Motor neuron (in vitro differentiated cells): Measurements from ENCODE around the gene MLKL. TPM values are rescaled to one million over a fixed set of nuclear protein-coding genes. Genes with fewer than 3 reads are reported as not detected.

ENCODE experiments used
- ATAC-seq, 8 experiments: fragments of 200-7000 bp; cut with Tn5 transposase; replicated peaks in 6 of 8; 2 replicates each; pipeline ENCODE4 v1.8.0; 2021; ENCODE audit warnings: mild to moderate bottlenecking in 8 of 8, moderate library complexity in 8 of 8
- H3K27ac ChIP-seq, 2 donors: fragments of 250-450 bp; sonication (Bioruptor Pico); 2 replicates each; pipeline ENCODE4 v1.9.0; 2021; ENCODE audit warnings: antibody characterized with exemption in 2 of 2, mild to moderate bottlenecking in 2 of 2, moderate library complexity in 1 of 2
- H3K4me1 ChIP-seq, 2 donors: fragments of 250-450 bp; sonication (Bioruptor Pico); replicated peaks in 1 of 2; 2 replicates each; pipeline ENCODE4 v1.6.1; 2021; ENCODE audit warnings: antibody characterized with exemption in 2 of 2, mild to moderate bottlenecking in 2 of 2, moderate library complexity in 1 of 2
- H3K4me3 ChIP-seq, 5 donors: fragments of 250-450 bp; sonication (Bioruptor Pico); 2 replicates each; pipeline ENCODE4 v1.9.0; 2021; ENCODE audit warnings: antibody characterized with exemption in 5 of 5, mild to moderate bottlenecking in 5 of 5, moderate library complexity in 4 of 5
- WGBS, 10 experiments: fragments of 450-650 bp; shearing (Covaris generic); methylation state at CpG; one replicate each; pipeline ENCODE4 v1.0.0; 2022; 5-methylcytosine and 5-hydroxymethylcytosine counted together
- in situ Hi-C, 9 experiments: fragments of 400-800 bp; cut with MboI; loops; one replicate each; pipeline ENCODE4 v1.15.0; 2021; ENCODE audit warnings: low sequenced_read_pairs in 9 of 9, low pct_unique_long_range_greater_than_20kb in 2 of 9; ENCODE audit not compliant: unreplicated experiment in 9 of 9
- total RNA-seq, 8 experiments: library from RNA; unstranded; fragments of 300-600 nt; gene quantifications; 2 replicates each; pipeline versions ENCODE4 v1.2.3 to v1.2.4, GENCODE V29; 2022

The MLKL gene
- total RNA-seq: 1 to 10 TPM in 4 of 8 experiments, under 1 TPM in 3, not detected in 1; 0.21 to 6.3 (median 1.2) TPM

DNA sequence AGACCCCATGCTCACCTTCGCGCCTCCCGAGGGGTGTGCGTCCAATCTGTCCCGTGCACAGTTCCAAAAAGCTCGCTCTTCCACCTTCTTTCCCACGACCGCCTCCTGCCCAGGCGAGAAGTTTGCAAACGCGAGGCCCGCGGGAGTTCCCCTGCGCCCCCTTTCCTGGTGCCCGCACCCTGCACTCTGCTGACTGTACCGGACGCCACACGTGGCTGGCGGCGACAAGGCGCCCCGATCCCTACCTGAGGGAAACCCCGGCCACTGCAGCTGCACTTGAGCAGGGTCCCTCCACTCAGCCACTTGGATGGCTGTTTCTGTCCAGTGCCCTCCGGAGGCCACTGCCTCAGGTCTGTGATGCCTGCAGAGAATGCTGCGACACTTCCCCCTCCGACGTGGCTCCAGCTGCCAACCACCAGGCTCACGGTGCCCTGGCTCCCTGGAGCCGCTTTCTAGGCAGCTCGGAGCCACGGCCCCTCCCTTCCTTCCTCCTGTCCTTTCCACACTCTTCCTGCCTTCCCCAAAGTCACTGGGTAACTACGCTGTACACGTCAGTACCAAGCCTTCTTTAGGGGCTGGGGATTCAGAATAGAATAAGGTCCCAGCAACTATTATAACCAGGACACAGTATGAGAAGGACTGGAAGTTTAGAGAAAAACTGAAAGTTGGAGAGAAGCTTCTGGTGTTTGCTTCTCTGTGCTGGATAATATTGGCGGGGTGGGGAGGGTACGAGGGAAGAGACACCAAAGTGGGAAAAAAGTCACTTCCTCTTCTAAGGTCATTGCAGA lies at the start of gene MLKL:
MLKL (minus strand) TSS at position 425 of the 788 bp plus-strand sequence. CDS start 5,105 bp downstream, outside the sequence.
- WGBS, 10 experiments: 3 to 100% (median 31%) methylated on average over 1 to 14 of the region's 35 CpGs; no CpG with 5 or more reads in 3 of the 10 experiments
- ATAC-seq: peak; percentile 30 to 70 (median 48)

DNA sequence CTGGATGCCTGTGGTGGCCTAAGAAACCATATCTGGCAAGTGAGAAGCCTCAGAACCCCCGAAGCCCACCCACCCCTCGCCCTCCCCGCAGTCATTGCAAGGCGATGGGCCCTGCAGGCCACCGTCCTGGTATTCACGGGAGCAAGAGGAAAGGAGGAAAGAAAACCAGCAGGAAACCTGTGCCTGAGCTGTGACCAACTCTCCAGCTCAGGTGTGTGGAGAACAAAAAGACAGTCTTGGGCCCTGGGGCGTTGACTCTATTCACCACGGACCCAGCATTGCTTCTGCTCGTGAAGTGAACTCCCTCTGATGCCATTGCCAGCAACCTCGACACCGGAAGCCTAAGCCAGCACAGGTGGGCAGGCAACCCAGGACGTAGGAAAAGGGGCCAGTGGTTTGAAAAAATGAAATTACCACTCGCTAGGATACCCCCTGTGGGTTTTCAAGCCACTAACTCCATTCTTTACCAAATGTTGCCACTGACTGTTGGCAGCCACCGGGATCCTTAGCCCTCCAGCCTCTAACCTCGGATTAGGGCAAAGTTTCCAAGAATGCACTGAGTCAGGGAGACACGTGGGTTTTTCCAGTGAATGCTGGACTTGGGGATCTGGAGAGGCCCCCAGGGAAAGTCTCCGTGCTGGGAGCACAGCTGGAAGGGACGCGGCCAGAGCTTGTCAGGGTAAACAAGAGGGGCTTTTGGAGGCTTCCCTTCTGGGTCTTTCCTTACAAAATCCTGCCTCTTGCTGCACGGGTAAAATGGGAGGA lies 48.8 kb upstream of the MLKL start:
- H3K27ac ChIP-seq: no peak overlapping the region
- in situ Hi-C loops: no loop called here
- no peak for ATAC-seq
- no peak overlapping the region for H3K4me3 ChIP-seq
- no peaks in the 10 kb centered on the region for H3K4me1 ChIP-seq
- 20 to 80% (median 51%) methylated on average over 1 to 10 of the region's 20 CpGs; no CpG with 5 or more reads in 4 of the 10 experiments for WGBS, 10 experiments

More for the DNA sequence above, at the start of gene MLKL:
- Histone ChIP-seq H3K4me1 (peaks cover 0 to 2% of the 10 kb centered on the region in 2 donors), H3K27ac (no peak within 1 kb of the TSS), H3K4me3 (peak within 1 kb of the TSS in 2 of 5 donors; percentile 12 to 16)
- in situ Hi-C loops: loop anchor here in 7 of 9 experiments (10.0 to 25.0 kb wide), 3 partner anchors 162 to 412 kb away; partner anchors contain the start of gene LDHD (in 1 of the 7)

DNA sequence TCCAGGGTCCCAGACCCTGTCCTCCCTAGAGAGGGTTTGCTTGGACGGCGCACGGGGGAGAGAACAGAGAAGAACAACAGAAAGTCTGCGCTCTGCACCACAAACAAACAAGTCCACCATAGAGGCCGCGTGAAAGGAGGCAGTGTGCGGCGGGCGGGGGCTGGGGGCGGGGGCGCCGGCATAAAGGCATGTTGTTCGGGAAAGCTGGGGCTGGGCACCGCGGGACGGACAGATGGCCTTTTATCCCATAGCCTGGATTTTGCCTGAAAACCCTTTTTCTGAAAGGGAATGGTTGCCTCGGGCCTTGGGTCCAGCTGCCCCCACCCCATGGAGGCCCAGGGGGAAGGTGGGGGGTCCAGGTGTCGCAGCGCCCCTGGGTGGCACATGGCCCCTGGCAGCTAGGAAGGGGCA lies 48.0 kb upstream of the MLKL start:
- Histone ChIP-seq H3K4me1 (no peaks in the 10 kb centered on the region), H3K27ac (no peak overlapping the region), H3K4me3 (no peak overlapping the region)
- no peak for ATAC-seq
- WGBS, 10 experiments: no CpG with 5 or more reads among the region's 19 CpGs
- in situ Hi-C loops: no loop called here

DNA sequence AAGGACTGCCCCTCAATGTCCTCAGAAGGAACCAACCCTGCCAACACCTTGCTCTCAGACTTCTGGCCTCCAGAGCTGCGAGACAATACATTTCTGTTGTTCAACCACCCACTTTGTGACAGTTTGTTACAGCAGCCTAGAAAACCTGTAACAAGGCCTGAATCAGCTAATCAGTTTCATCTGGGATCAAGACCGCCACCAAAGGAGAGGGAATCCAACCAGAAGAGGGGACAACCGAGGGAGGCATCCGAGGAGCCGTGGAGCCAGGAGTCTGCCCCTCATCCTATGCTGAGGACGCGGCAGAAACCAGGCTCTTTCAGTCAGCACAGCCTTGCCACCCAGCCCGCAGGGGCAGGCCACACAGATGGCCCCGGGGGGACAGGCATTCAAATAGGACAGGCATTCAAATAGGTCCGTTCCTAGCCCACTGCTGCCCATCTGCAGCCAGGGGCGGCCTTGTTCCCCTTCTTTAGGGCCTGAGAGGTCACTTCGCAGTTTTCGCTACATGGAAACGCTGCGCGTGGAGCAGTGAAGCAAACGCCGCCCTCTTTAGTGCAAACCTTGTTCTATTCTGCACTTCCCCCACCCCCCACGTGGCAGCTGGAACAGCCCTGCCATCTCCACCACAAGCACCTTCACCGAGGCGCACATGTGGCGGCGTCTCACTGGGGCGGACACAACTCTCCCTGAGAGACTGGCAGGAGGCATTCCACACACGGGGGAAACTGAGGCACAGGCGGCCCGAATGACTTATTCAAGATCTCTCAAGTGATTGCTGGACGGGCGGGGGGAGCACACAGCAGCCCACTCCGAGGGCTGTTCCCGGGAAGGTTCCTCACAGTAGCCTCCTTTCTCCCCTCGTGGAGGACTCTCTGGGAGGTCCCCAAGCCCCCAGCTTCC lies 47.3 kb upstream of the MLKL start:
- H3K4me3 ChIP-seq: no peak overlapping the region
- no peak for ATAC-seq
- no peaks in the 10 kb centered on the region for H3K4me1 ChIP-seq
- 75 to 90% (median 82%) methylated on average over 1 to 22 of the region's 32 CpGs; no CpG with 5 or more reads in 4 of the 10 experiments for WGBS, 10 experiments
- H3K27ac ChIP-seq: no peak overlapping the region
- in situ Hi-C loops: no loop called here

DNA sequence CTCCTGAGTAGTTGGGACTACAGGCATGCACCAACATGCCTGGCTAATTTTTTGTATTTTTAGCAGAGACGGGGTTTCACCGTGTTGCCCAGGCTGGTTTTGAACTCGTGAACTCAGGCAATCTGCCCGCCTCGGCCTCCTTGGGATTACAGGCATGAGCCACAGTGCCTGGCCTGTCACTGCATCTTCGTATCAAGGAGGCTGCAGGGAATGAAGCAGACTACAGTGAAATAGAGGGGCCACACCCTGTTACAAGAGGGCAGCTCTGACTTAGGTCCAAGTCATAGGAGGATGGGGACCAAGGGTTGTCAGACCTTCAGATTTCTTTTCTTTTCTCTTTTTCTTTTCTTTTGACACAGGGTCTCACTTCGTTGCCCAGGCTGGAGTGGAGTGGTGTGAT lies 45.3 kb upstream of the MLKL start:
- H3K4me1 ChIP-seq: no peaks in the 10 kb centered on the region
- ATAC-seq: peak in 1 of 8 experiments; percentile 37
- no peak overlapping the region for H3K27ac ChIP-seq
- H3K4me3 ChIP-seq: no peak overlapping the region
- 40 to 86% (median 63%) methylated on average over 1 to 7 of the region's 7 CpGs; no CpG with 5 or more reads in 2 of the 10 experiments for WGBS, 10 experiments
- in situ Hi-C loops: no loop called here

DNA sequence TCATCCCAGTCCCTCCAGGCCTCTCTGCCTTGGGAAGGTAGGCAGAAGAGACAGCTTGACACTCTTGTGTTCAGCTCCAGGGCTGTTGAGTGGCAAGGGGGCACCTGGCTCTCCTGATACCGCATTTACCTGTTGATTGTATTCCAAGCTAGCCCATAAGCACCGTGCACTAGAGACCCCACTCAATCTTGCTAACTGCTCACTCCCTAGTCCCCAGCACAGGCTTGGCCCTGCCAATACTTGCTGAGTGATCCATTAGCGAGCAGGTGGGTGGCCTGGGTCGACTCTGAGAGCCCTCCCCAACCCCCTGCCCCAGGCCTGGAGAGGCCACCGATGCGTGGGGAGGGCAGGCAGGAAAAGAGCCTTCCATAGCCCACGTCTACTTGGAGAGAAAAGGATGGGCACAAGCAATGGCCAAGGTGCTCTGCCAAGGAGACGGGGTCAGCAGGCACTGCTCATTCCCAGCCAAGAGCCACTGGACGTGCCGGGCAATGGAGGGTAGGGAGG lies 44.5 kb upstream of the MLKL start:
- WGBS, 10 experiments: 79 to 100% (median 95%) methylated on average over 2 to 3 of the region's 10 CpGs; no CpG with 5 or more reads in 6 of the 10 experiments
- Histone ChIP-seq H3K4me1 (no peaks in the 10 kb centered on the region), H3K27ac (no peak overlapping the region), H3K4me3 (no peak overlapping the region)
- no peak for ATAC-seq
- in situ Hi-C loops: no loop called here

DNA sequence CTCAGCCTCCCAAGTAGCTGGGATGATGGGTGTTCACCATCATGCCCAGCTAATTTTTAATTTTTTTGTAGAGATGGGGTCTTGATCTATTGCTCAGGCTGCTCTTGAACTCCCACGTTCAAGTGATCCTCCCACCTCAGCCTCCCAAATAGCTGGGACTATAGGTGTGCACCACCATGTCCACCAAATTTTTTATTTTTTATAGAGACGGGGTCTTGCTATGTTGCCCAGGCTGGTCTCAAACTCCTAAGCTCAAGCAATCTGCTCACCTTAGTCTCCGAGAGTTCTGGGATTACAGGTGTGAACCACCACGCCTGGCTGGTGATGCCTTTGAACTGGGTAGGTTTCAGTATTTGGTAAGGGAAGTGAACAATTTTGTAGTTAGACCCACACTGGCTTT lies 43.9 kb upstream of the MLKL start:
- Histone ChIP-seq H3K4me1 (no peaks in the 10 kb centered on the region), H3K27ac (no peak overlapping the region), H3K4me3 (no peak overlapping the region)
- no peak for ATAC-seq
- in situ Hi-C loops: no loop called here
- WGBS, 10 experiments: 60 to 100% (median 100%) methylated on average over 1 to 3 of the region's 4 CpGs; no CpG with 5 or more reads in 3 of the 10 experiments

- in situ Hi-C loops: no loop called here
- peak in 2 of 8 experiments; percentile 51 to 77 for ATAC-seq
- H3K4me3 ChIP-seq: no peak overlapping the region
- no peaks in the 10 kb centered on the region for H3K4me1 ChIP-seq
- 9 to 100% (median 75%) methylated on average over 1 to 6 of the region's 15 CpGs; no CpG with 5 or more reads in 3 of the 10 experiments for WGBS, 10 experiments
- no peak overlapping the region for H3K27ac ChIP-seq
Observed at GRCh38 chr16:74743668-74744299, 43.1 kb upstream of the MLKL start.

GRCh38 chr16:74743045-74743667 lies 42.5 kb upstream of the MLKL start:
- Histone ChIP-seq H3K4me1 (no peaks in the 10 kb centered on the region), H3K4me3 (no peak overlapping the region), H3K27ac (no peak overlapping the region)
- 0 to 100% (median 53%) methylated on average over 1 to 6 of the region's 8 CpGs; no CpG with 5 or more reads in 2 of the 10 experiments for WGBS, 10 experiments
- ATAC-seq: peak in 1 of 8 experiments; percentile 45
- in situ Hi-C loops: no loop called here

DNA sequence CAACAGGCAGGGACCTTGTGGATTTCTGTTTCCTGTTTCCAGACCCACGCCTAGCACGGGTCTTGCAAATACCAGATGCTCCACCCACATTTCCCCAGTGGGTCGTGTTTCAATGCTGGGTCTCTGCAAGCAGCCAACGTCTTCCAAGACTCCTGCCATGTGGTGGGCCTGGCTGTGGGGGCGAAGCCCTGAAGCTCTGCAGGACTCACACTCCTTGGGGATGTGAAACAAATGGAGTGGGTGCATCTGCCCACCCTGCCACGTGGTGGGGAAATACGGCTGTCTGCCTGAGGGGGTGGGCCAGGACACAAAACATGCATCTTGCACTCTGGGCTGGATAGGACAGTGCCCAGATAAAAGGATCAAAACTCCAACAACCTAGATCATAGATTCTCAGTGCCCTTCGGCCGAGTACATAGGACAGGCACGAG lies 41.4 kb upstream of the MLKL start:
- Histone ChIP-seq H3K27ac (no peak overlapping the region), H3K4me3 (no peak overlapping the region), H3K4me1 (no peaks in the 10 kb centered on the region)
- 0 to 95% (median 66%) methylated on average over 1 to 5 of the region's 10 CpGs; no CpG with 5 or more reads in 3 of the 10 experiments for WGBS, 10 experiments
- in situ Hi-C loops: no loop called here
- peak in 1 of 8 experiments; percentile 7 for ATAC-seq

DNA sequence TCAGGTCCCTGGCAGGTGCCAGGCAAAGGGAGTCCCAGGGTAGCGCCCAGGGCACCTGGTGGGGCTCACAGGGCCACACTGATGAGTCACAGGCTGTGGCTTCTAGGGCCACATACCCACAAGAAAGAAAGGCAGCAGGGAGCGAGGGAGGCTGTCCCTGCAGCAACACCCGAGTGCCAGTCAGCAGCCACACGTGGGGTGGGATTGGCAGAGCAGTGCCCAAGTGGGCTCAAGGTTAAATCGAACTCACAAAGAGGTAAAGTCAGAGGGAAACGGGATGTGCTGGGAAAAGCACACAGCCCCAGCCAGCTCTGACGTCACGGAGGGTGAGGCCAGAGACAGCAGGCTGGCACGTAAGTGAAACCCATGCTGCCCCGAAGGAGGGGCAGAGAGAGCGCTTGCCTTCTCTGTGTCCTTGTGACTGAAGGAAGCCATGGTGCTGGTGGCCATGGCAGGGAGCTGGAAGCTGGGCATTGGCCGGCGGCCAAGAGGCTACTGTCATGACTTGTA lies 40.2 kb upstream of the MLKL start:
- no peaks in the 10 kb centered on the region for H3K4me1 ChIP-seq
- ATAC-seq: peak in 5 of 8 experiments; percentile 45 to 82 (median 55)
- WGBS, 10 experiments: 15 to 100% (median 77%) methylated on average over 1 to 6 of the region's 13 CpGs; no CpG with 5 or more reads in 1 of the 10 experiments
- in situ Hi-C loops: no loop called here
- H3K27ac ChIP-seq: no peak overlapping the region
- H3K4me3 ChIP-seq: no peak overlapping the region
